ENCODE results near the gene SPATA22. TPM values are rescaled to one million over a fixed set of nuclear protein-coding genes. Genes with fewer than 3 reads are reported as not detected.

SPATA22 gene
- total RNA-seq, 2 experiments from 2014 or later: 0.28 to 0.96 TPM

Other genes starting within 250 kb of the SPATA22 start
- gene OR3A1, start 173.5 kb downstream of the SPATA22 start, total RNA-seq: under 1 TPM; 0.23 to 0.39 TPM
- 1 to 10 TPM; 3.3 to 3.9 TPM for gene OR3A2, start 85.5 kb downstream of the SPATA22 start, total RNA-seq
- gene OR1E1, start 73.4 kb downstream of the SPATA22 start, total RNA-seq: not detected
- gene OR3A3, start 60.4 kb downstream of the SPATA22 start, total RNA-seq: not detected
- not detected for gene OR1E2, start 38.0 kb downstream of the SPATA22 start, total RNA-seq
- gene ASPA, start 4.2 kb upstream of the SPATA22 start, total RNA-seq: not detected
- gene TRPV3, start 86.0 kb upstream of the SPATA22 start, total RNA-seq: under 1 TPM; 0.69 to 0.79 TPM
- 1 to 10 TPM; 4.5 to 5.7 TPM for gene TRPV1, start 137.6 kb upstream of the SPATA22 start, total RNA-seq
- gene SHPK, start 164.4 kb upstream of the SPATA22 start, total RNA-seq: 10 to 100 TPM; 11.8 to 12.2 TPM
- 10 to 100 TPM in 1 of 2 experiments, 1 to 10 TPM in 1; 8.5 to 10.0 TPM for gene CTNS, start 164.9 kb upstream of the SPATA22 start, total RNA-seq
- 10 to 100 TPM; 18.5 to 18.8 TPM for gene TAX1BP3, start 196.8 kb upstream of the SPATA22 start, total RNA-seq
- gene EMC6, start 197.0 kb upstream of the SPATA22 start, total RNA-seq: 10 to 100 TPM; 31.1 to 34.6 TPM
- 10 to 100 TPM; 17.2 to 19.0 TPM for gene P2RX5, start 224.3 kb upstream of the SPATA22 start, total RNA-seq